Fibroblast of the aortic adventitia (primary cell): Measurements from ENCODE around the gene SIGLEC9. TPM values are rescaled to one million over a fixed set of nuclear protein-coding genes. Genes with fewer than 3 reads are reported as not detected.

Experiments
- DNase-seq: peaks from one replicate; pipeline ENCODE4 v3.0.0-alpha.2; 2010; ENCODE audit warnings: low read depth
- H3K4me3 ChIP-seq: 2 replicates; pipeline ENCODE4 v1.5.1; 2011; ENCODE audit warnings: low read depth, mild to moderate bottlenecking, control low read depth, low read length, moderate library complexity
- total RNA-seq: library from RNA; depleted of rRNA; stranded (reverse); fragments of >200 nt; gene quantifications from 2 replicates; pipeline ENCODE4 v1.2.3, GENCODE V29; 2012; ENCODE audit warnings: low replicate concordance
- TF ChIP-seq, protein P1 (sequence below): IDR thresholded peaks from 2 replicates; pipeline ENCODE4 v1.5.1; 2011; ENCODE audit warnings: mild to moderate bottlenecking, low read length, control low read depth, inconsistent platforms; ENCODE audit not compliant: insufficient read depth

Gene SIGLEC9
- total RNA-seq, 1 donor, result 0.09 TPM

- TF ChIP-seq, protein P1, sequence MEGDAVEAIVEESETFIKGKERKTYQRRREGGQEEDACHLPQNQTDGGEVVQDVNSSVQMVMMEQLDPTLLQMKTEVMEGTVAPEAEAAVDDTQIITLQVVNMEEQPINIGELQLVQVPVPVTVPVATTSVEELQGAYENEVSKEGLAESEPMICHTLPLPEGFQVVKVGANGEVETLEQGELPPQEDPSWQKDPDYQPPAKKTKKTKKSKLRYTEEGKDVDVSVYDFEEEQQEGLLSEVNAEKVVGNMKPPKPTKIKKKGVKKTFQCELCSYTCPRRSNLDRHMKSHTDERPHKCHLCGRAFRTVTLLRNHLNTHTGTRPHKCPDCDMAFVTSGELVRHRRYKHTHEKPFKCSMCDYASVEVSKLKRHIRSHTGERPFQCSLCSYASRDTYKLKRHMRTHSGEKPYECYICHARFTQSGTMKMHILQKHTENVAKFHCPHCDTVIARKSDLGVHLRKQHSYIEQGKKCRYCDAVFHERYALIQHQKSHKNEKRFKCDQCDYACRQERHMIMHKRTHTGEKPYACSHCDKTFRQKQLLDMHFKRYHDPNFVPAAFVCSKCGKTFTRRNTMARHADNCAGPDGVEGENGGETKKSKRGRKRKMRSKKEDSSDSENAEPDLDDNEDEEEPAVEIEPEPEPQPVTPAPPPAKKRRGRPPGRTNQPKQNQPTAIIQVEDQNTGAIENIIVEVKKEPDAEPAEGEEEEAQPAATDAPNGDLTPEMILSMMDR, result no peak
- H3K4me3 ChIP-seq, result no peak overlapping the region
- DNase-seq, result no peak
Observed at GRCh38 chr19:51111606-51112005, 13.1 kb upstream of the SIGLEC9 start.

- no peak for DNase-seq
- TF ChIP-seq, protein P1, result no peak
- no peak overlapping the region for H3K4me3 ChIP-seq
Observed at GRCh38 chr19:51114087-51114729, 10.5 kb upstream of the SIGLEC9 start.

DNA sequence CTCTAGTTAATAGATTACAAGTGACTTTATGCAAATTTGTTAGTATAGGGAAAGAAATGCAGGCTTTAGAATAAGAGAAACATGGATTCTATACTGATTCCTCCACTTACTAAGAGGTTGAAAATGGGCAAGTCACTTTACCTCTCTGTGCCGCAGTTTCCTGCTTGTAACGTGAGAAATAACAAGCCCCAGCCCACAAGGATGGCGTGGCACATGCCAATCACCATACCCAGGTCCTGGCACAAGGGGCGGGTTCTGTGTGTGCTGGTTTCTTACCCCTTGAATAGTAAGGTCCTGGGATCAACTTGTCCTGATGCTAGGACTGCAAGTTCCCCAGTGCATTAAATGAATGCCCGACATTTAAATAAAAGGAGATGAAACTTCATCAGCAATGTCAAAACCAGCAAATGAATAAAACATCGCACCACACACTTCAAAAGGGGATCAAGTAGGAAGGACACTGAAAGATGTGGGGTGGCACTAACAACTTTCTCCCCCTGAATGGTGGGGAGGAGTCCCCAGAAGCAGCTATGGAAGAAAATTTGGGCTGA, 7.9 kb upstream of the SIGLEC9 start:
- TF ChIP-seq, protein P1, result no peak
- no peak for DNase-seq
- no peak overlapping the region for H3K4me3 ChIP-seq

DNA sequence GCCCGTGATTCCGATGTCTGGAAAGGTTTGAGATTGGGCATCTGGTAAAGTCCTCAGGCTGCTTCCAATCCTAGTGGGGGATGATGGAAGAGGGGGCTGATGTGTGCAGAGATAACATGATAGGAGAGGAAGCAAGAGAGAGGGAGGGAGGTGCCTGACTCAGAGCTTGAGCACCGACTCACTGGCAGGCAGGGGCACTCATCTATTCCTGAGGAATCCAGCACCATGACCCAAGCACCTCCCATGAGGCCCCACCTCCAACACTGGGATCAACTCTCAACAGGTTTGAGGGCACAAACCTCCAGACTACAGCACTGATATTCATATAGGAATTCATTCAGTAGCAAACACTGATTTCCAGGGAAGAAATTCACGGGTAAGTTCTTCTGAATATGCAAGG, 5.6 kb upstream of the SIGLEC9 start:
- H3K4me3 ChIP-seq, result no peak overlapping the region
- no peak for DNase-seq
- TF ChIP-seq, protein P1, result no peak

DNA sequence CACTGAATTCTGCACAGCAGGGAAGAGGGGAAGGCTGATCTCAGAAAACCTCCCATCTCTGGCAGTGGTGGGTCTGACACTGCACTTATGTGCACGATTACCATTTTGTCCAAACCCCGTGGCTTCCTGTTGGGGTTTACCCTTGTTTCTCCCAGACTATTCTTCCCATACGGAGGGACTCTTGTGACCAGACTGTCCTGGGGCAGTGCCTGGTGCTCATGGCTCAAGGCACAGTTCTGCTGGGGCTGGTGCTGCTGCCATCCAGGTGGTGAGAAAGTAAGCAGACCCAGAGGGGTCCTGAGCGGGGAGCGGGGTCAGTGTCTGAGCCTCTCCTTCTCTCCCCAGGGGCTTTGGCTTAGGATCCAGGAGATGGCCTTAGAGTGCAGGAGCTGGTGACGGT, 5.1 kb upstream of the SIGLEC9 start:
- no peak overlapping the region for H3K4me3 ChIP-seq
- TF ChIP-seq, protein P1, result no peak
- no peak for DNase-seq

- no peak overlapping the region for H3K4me3 ChIP-seq
- TF ChIP-seq, protein P1, result no peak
- DNase-seq, result no peak
Observed at GRCh38 chr19:51120160-51120559, 4.5 kb upstream of the SIGLEC9 start.

- DNase-seq, result no peak
- H3K4me3 ChIP-seq, result no peak overlapping the region
- TF ChIP-seq, protein P1, result no peak
Observed at GRCh38 chr19:51121257-51121656, 3.4 kb upstream of the SIGLEC9 start.
